RPMI7951 (cell line): ENCODE measurements around the gene MTM1. TPM values are rescaled to one million over a fixed set of nuclear protein-coding genes. Genes with fewer than 3 reads are reported as not detected.

Experiments
- DNase-seq: peaks from one replicate; pipeline ENCODE4 v3.0.0-alpha.2; 2012; ENCODE audit warnings: low read depth
- total RNA-seq: library from RNA; depleted of rRNA; stranded (reverse); fragments of >200 nt; shearing (Covaris generic); gene quantifications from 2 replicates; pipeline ENCODE4 v1.2.3, GENCODE V29; 2014; rRNA removed

MTM1 gene
- total RNA-seq, 1 experiment from 2014 or later: 10.1 TPM

GRCh38 chrX:150712619-150713018 is 144.2 kb downstream of the MTM1 start:
- DNase-seq: no peak

GRCh38 chrX:150715184-150715583 is 146.8 kb downstream of the MTM1 start:
- DNase-seq: no peak

DNA sequence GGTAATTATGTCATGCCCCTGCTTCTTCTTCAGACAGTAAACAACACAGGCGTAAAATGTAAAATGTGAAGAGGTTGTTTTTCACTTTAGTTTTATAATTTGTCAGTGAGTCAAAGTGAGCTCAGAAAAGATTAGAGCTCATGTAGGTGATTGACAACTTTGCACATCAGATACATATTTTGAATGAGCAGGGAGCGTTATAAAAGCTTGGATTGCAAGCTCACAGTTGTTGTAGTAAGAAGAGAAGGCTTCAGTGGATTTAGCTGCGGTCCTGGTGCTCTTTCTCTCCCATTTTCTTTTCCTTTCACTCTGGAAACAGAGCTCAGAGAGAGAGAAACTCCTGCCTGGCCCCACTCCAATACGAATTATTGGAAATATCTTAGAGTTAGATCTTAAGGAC is 151.2 kb downstream of the MTM1 start:
- DNase-seq: no peak

Other genes with a start within 250 kb of the MTM1 start
- gene MAMLD1, start 205.3 kb upstream of the MTM1 start, total RNA-seq: 3.4 and 5.2 TPM in 2 replicates
- 7.6 and 8.9 TPM in 2 replicates for gene MTMR1, start 124.8 kb downstream of the MTM1 start, total RNA-seq